Activated CD4-positive, alpha-beta T cell treated with anti-CD3 and anti-CD28 coated beads, Interleukin-2, amount 50 U/mL, for 48 hours (primary cell): ENCODE data around the gene RAB4B.
"Not testable (repeated sequence)": the region's sequence is repeated elsewhere in the genome, so short reads cannot be mapped to it uniquely, and the experiment has no call there.

Source experiments
- DNase-seq, 2 experiments: peaks; one replicate each; pipeline ENCODE4 v3.0.0-alpha.2; 2020

RAB4B gene

DNA sequence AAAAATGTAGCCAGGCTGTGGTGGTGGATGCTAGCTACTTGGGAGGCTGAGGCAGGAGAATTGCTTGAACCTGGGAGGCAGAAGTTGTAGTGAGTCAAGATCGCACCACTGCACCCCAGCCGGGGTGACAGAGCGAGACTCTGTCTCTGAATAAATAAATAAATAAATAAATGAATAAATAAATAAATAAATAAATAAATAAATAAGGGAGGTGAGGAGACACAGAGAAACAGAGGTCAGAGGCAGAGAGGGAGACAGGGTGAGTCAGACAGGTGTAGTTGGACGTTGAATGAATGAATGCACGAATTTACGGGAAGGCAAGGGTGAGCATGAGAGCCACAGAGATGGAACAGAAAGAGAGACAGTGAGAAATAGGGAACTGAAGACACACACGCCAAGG lies 3.1 kb downstream of the RAB4B start:
- DNase-seq, result no peak

DNA sequence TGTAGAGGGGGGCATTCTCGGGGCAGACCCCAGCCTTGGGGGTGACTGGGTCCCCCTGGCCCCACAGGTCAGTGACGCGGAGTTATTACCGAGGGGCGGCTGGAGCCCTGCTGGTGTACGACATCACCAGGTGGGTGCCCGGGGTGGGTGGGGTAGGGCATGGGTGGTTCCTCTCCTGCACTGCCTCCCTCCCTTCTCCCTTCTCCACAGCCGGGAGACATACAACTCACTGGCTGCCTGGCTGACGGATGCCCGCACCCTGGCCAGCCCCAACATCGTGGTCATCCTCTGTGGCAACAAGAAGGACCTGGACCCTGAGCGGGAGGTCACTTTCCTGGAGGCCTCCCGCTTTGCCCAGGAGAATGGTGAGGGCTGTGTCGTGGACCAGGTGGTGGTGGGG lies 5.7 kb downstream of the RAB4B start:
- DNase-seq, result no peak

- DNase-seq, result not testable (repeated sequence)
These were observed 6.1 kb downstream of the RAB4B start for GRCh38 chr19:40784146-40784545.

GRCh38 chr19:40785526-40785925 lies 7.5 kb downstream of the RAB4B start:
- no peak for DNase-seq

DNA sequence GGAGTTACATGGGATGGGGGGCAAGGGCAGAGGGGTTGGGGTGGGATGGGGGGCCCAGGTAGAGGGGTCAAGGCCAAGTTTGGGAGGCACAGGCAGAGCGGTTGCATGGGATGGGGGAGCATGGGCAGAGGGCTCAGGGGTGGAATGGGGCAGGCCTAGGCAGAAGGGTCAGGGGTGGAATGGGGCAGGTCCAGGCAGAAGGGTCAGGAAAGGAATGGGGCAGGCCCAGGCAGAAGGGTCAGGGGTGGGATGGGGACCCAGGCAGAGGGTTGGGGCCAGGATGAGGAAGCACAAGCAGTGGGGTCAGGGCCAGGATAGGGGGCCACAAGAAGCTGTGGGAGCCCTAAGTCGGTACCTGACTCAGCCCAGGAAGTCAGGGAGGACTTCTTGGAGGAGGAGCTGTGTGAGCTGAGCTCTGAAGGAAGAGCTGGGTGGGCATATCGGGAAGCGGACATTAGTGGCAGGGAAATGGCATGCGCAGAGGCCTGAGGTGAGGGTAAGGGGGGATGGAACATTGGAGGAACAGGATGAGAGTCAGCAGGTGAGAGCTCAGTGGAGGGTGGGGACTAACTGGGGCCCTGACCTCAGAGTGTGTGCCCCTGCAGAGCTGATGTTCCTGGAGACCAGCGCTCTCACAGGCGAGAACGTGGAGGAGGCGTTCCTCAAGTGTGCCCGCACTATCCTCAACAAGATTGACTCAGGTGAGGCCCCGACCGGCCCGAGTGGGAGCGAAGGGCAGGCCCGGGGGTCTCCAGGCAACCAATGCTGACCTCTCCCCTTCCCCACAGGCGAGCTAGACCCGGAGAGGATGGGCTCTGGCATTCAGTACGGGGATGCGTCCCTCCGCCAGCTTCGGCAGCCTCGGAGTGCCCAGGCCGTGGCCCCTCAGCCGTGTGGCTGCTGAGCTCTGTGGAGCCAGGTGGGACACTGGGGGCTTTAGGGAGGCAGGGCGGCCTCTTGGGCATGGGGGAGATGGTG lies 8.3 kb downstream of the RAB4B start:
- no peak for DNase-seq

DNA sequence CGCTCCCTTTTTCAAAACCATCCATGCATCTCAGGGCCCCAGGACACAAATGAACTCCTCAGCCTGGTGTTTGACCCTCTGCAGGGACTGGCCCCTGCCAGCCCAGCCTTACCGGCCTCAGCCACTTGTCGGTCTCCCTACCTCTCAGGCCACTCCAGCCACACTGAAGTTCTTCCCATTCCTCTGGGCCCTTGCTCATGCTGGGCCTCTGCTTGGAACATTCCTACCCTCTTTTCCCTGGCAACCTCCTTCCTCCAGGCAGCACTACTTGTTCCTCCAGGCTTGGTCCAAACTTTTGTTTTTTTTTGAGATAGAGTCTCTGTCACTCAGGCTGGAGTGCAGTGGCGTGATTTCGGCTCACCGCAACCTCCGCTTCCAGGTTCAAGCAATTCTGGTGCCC lies 13.3 kb downstream of the RAB4B start:
- DNase-seq, result no peak

DNA sequence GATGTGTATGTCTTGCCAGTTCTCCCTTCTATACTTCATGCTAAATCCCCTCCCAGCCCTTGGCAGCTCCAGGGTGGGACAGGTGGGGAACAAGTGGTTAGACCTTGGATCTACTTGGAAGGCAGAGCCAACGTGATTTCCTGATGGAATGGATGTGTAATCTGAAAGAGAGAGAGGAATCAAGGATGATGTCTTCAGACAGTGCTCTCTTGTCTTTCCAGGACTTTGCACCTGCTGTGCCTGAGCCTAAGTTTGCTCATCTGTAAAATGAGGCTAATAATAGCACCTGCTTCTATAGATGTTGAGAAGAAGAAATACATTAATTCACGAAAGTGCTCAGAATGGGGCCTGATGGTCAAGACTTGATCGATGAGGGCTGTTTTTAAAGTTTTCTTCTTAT lies 13.9 kb downstream of the RAB4B start:
- no peak for DNase-seq

DNA sequence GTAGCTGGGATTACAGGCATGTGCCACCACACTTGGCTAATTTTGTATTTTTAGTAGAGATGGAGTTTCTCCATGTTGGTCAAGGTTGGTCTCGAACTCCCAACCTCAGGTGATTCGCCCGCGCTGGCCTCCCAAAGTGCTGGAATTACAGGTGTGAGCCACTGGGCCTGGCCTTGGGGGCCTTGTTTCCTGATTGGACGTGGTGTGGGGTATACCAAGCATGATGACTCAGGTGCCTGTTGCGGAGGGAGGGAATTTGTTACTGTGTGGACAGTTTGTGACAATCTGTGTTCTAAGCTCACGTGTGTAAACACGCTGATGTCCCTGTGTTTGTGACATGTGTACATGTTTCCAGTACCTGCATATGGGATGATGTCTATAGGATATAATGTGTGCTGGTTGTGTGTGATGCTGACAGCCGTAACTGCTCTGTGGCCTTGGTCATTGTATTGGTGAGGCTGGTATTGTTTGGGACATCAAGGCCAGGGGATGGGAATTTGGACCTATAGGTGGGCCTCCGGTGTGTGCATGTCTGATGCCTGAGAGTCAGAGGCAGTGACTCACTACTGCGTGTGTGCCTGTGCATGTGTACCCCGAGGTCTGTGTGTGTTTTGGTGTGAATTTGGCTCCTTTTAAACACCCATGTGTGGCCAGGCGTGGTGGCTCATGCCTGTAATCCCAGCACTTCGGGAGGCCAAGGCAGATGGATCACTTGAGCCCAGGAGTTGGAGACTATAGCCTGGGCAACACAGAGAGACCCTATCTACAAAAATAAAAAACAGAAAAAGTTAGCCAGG lies 19.3 kb downstream of the RAB4B start:
- DNase-seq, result no peak

DNA sequence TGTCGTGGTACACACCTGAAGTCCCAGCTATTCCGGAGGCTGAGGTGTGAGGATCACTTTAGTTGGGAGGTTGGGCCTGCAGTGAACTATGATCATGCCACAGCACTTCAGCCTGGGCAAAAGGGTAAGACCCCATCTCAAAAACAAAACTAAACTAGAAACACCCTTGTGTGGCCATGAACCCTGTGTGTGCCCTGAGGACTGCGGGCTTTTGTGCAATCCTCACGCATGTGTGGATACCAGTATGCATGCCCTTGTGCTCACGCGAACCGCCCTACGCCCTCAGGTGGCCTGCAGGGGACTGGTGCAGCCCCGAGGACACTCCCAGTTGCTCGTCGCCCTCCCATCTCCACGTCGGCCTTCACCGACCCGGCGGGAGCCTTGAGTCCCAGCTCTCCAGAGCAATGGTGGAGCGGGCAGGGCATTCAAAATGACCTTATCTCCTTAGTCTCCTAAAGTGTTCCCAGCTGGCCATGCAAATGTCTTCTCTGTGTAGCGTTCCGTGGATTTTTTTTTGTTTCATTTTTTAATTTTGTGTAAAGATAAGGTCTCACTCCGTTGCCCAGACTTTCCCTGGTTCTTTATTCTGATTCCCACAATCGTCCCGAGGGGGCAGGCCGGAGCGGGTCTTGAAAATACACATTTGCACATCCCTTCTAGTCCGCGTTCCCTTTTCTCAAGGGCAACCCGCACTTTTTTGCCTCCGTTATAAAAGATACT lies 20.1 kb downstream of the RAB4B start:
- peak; percentile 68 to 77 for DNase-seq

GRCh38 chr19:40798683-40799557 lies 20.9 kb downstream of the RAB4B start, which contains the start of gene EGLN2:
Gene EGLN2, plus strand, starts transcription at chr19:40799191. Its CDS starts 1,382 bp downstream, at chr19:40800573.
- DNase-seq, result peak; percentile 100

- DNase-seq, result peak in 1 of 2 experiments; percentile 51
These were observed 21.7 kb downstream of the RAB4B start for GRCh38 chr19:40799558-40800338.

DNA sequence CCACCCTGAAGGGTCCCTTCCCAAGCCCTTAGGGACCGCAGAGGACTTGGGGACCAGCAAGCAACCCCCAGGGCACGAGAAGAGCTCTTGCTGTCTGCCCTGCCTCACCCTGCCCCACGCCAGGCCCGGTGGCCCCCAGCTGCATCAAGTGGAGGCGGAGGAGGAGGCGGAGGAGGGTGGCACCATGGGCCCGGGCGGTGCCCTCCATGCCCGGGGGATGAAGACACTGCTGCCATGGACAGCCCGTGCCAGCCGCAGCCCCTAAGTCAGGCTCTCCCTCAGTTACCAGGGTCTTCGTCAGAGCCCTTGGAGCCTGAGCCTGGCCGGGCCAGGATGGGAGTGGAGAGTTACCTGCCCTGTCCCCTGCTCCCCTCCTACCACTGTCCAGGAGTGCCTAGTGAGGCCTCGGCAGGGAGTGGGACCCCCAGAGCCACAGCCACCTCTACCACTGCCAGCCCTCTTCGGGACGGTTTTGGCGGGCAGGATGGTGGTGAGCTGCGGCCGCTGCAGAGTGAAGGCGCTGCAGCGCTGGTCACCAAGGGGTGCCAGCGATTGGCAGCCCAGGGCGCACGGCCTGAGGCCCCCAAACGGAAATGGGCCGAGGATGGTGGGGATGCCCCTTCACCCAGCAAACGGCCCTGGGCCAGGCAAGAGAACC lies 22.4 kb downstream of the RAB4B start:
- no peak for DNase-seq

DNA sequence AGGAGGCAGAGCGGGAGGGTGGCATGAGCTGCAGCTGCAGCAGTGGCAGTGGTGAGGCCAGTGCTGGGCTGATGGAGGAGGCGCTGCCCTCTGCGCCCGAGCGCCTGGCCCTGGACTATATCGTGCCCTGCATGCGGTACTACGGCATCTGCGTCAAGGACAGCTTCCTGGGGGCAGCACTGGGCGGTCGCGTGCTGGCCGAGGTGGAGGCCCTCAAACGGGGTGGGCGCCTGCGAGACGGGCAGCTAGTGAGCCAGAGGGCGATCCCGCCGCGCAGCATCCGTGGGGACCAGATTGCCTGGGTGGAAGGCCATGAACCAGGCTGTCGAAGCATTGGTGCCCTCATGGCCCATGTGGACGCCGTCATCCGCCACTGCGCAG lies 22.9 kb downstream of the RAB4B start:
- no peak for DNase-seq

GRCh38 chr19:40801426-40802299 lies 23.6 kb downstream of the RAB4B start:
- DNase-seq, result no peak

DNA sequence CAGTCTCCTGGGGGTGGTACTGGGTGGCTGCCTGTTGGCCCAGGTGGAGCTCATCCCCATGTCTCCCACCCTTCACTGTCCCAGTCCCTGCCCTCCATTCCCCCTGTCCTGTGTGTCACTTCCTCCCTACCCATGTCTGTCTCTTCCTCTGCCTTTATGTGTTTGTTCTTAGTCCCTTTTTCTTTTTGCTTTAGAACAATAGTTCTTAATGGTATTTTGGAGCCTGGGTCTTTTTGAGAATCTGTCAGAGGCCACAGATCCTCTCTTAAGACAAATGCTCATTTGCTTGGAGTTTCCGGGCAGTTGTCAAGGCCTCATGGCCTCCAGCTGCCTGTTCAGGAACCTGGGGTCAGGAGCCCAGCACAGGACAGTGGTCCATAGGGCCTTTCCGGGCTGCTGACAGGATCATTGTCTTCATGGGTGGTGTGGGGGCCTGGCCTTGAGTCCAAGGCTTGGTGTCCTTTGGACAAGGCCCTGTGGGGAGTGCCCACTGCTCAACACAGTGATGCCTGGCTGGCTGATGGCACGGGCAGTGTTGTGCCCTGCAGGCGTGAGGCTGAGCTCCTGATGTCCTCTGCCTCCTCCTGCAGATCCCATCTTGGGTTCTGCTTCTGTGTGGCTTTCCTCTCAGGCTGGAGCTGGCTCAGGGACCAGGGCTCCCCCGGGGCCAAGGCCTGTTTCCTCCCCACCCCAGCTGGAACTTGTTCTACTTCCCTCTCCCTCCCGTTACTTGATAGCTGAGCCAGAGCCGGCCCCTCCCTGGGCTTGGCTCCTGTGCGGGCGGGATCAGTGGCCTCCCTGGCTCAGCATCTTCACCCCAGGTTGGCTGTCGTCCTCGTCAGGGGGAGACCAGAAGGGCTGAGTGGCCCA lies 24.5 kb downstream of the RAB4B start:
- no peak for DNase-seq

GRCh38 chr19:40803170-40803856 lies 25.3 kb downstream of the RAB4B start:
- DNase-seq, result no peak

DNA sequence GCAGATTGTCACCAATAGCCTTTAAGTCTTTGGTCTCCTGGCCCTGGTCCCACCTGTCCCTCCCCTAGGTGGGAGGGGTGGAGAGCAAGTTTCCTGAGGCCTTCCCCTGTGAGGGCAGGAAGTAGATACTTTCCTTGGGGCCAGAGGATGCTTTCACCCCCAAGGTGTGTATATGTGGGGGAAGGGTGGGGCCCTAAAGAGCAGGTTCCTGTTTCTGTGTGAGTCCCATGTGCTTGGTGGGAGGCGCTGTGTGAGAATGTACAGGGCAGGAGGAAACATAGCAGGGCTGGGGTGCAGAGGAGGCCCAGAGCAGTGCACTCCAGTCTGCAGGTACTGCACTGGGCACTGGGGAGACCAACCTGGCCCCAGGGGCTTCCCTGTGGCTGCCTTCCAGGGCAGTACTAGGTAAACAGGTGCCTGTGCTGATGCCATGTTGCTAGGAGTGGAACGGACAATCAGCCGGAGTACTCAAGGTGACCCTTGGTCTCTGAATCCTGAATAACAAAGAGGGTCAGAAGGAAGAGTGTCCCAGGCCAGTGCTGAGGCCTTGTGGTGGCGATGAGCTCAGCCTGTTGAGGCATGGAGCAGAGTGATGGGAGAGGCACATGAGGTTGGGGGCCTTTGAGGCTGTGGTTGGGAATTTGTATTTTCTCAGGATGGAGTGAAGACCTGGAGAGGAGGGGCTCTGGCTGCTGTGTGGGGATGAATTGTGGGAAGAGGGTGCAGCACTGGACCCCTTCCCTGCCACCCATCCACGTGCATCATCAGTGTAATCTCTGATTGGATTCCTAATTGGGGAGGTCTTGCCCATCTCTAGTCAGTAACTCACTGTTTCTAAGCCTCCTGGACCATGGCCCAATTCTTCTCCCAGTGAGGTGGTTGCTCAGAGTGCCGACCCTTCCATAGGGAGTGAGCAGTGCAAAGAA lies 26.1 kb downstream of the RAB4B start:
- DNase-seq, result peak; percentile 44 to 65
